OCI-LY3 (cell line): ENCODE data around the gene CFAP69.

Source experiments
- EZH2phosphoT487 ChIP-seq: fragments of 200-600 bp; shearing (Covaris generic); IDR thresholded peaks from 2 replicates; pipeline ENCODE4 v1.6.1; 2018; ENCODE audit warnings: antibody characterized with exemption, mixed run types, low read depth
- TF ChIP-seq, protein P1 (sequence below): fragments of 200-600, 300-600 bp; sonication (generic); IDR thresholded peaks from 2 replicates; pipeline ENCODE4 v1.5.1; 2014; ENCODE audit warnings: antibody characterized with exemption, low read length, low read depth

DNA sequence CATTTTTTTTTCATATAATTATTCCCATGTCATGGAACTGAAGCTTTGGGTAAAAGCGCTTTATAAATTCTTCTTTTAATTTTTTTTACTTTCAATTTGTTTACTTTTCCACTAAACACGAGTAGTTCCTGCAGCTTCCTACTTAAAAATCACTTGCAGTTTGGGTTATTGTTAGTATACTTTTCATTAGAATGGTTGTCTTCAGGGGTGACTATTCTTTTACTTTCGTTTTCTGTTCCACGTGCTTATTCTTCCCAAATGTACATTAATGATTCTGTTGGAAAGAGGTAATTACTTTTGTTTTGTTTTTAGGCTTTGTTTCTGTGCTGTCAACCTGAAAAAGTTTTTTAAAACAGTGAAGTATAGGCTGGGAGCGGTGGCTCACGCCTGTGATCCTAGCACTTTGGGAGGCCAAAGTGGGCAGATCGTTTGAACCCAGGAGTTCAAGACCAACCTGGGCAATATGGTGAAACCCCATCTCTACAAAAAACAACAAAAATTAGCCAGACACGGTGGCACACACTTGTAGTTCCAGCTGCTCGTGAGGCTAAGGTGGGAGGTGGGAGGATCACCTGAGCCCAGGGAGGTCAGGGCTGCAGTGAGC, 5.2 kb upstream of the CFAP69 start:
- TF ChIP-seq, protein P1, sequence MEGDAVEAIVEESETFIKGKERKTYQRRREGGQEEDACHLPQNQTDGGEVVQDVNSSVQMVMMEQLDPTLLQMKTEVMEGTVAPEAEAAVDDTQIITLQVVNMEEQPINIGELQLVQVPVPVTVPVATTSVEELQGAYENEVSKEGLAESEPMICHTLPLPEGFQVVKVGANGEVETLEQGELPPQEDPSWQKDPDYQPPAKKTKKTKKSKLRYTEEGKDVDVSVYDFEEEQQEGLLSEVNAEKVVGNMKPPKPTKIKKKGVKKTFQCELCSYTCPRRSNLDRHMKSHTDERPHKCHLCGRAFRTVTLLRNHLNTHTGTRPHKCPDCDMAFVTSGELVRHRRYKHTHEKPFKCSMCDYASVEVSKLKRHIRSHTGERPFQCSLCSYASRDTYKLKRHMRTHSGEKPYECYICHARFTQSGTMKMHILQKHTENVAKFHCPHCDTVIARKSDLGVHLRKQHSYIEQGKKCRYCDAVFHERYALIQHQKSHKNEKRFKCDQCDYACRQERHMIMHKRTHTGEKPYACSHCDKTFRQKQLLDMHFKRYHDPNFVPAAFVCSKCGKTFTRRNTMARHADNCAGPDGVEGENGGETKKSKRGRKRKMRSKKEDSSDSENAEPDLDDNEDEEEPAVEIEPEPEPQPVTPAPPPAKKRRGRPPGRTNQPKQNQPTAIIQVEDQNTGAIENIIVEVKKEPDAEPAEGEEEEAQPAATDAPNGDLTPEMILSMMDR, result no peak
- no peak for TF ChIP-seq EZH2phosphoT487
